Subcutaneous abdominal adipose tissue (tissue), 5 donors: ENCODE data around the gene TTLL11.
"Not testable (repeated sequence)": the region's sequence is repeated elsewhere in the genome, so short reads cannot be mapped to it uniquely, and the experiment has no call there.

Source experiments
- H3K27ac ChIP-seq: one replicate; pipeline ENCODE4 v1.7.0; 2013; ENCODE audit warnings: low read depth, mild to moderate bottlenecking, inconsistent platforms, low read length, moderate library complexity
- H3K27me3 ChIP-seq, 5 donors: one replicate each; pipeline ENCODE4 v1.7.0; 2013; ENCODE audit warnings: low read length in 5 of 5, inconsistent platforms in 1 of 5; ENCODE audit not compliant: control insufficient read depth in 5 of 5, insufficient read depth in 4 of 5
- H3K36me3 ChIP-seq, 5 donors: one replicate each; pipeline ENCODE4 v1.7.0; 2013; ENCODE audit warnings: low read length in 5 of 5; ENCODE audit not compliant: control insufficient read depth in 5 of 5, insufficient read depth in 5 of 5
- H3K4me1 ChIP-seq, 5 donors: one replicate each; pipeline ENCODE4 v1.7.0; 2013; ENCODE audit warnings: low read length in 5 of 5, mild to moderate bottlenecking in 3 of 5, moderate library complexity in 1 of 5; ENCODE audit not compliant: control insufficient read depth in 5 of 5, insufficient read depth in 5 of 5
- H3K4me3 ChIP-seq, 5 donors: one replicate each; pipeline ENCODE4 v1.7.0; 2013; ENCODE audit warnings: low read length in 5 of 5, low read depth in 1 of 5
- H3K9ac ChIP-seq, 5 donors: one replicate each; pipeline ENCODE4 v1.7.0; 2013; ENCODE audit warnings: low read length in 5 of 5, mild to moderate bottlenecking in 4 of 5, moderate library complexity in 3 of 5
- H3K9me3 ChIP-seq, 5 donors: one replicate each; pipeline ENCODE4 v1.7.0; 2013; ENCODE audit warnings: low read length in 5 of 5; ENCODE audit not compliant: control insufficient read depth in 5 of 5
- donor health status: healthy.
- donor health status: healthy.
- donor health status: healthy.
- donor health status: healthy.
- donor health status: healthy.

Gene TTLL11

DNA sequence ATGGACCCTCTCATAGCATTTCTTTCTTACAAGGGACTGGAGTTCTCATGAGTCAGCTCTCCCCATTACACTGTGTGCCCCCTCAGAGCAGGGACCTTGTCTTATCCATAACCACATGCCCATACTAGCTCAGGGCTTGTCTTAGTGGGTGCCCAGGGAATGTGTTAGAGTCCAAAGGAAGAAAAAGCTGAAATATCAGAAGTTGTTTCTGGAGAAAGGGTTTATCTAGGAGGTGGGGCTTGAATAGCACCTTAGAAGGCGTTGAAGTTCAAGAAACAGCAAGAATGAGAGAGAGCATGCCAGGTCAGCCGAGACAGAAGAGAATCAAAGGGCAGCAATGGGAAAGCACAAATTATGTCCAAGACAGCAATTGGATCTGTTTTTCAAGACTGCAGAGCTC lies 109.4 kb downstream of the TTLL11 start:
- no peak overlapping the region for H3K4me3 ChIP-seq
- H3K27ac ChIP-seq, result no peak overlapping the region
- H3K9ac ChIP-seq, result no peak overlapping the region
- H3K27me3 ChIP-seq, result no peaks in the 10 kb centered on the region
- H3K4me1 ChIP-seq, result peaks cover 0 to 4% (median 0%) of the 10 kb centered on the region in 5 donors
- peaks cover 0 to 13% (median 6%) of the 10 kb centered on the region in 5 donors for H3K9me3 ChIP-seq
- H3K36me3 ChIP-seq, result peaks cover 0 to 2% (median 0%) of the 10 kb centered on the region in 5 donors

GRCh38 chr9:121981118-121981883 lies 111.8 kb downstream of the TTLL11 start:
- H3K9me3 ChIP-seq, result peaks cover 0 to 13% (median 6%) of the 10 kb centered on the region in 5 donors
- H3K27me3 ChIP-seq, result no peaks in the 10 kb centered on the region
- no peak overlapping the region for H3K9ac ChIP-seq
- H3K4me1 ChIP-seq, result peaks cover 0 to 4% (median 0%) of the 10 kb centered on the region in 5 donors
- H3K27ac ChIP-seq, result no peak overlapping the region
- peaks cover 0 to 2% (median 0%) of the 10 kb centered on the region in 5 donors for H3K36me3 ChIP-seq
- H3K4me3 ChIP-seq, result no peak overlapping the region

- H3K9me3 ChIP-seq, result peaks cover 0 to 13% (median 6%) of the 10 kb centered on the region in 5 donors
- H3K9ac ChIP-seq, H3K36me3 ChIP-seq, H3K27me3 ChIP-seq, H3K4me1 ChIP-seq, H3K4me3 ChIP-seq, H3K27ac ChIP-seq: not testable (repeated sequence)
These were observed 112.4 kb downstream of the TTLL11 start for GRCh38 chr9:121980665-121981064.

DNA sequence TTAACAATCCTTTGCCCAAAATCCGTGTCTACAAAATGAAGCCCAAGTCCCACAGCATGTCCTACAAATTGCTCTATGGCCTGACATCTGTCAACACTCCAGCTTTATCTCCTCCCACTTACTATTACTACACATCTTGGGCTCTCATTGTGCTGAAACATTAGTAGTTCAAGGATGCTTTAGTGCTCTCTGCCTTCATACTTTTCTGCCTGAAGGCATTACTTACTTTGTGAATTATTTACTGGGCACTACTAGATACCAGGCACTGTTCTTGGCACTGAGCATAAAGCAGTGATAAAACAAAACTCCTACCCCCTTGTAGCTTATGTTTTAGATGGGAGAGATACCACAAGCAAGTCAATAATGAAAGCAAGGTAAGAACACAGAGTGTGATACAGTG lies 113.4 kb downstream of the TTLL11 start:
- H3K36me3 ChIP-seq, result peaks cover 0 to 2% (median 0%) of the 10 kb centered on the region in 5 donors
- peaks cover 0 to 13% (median 6%) of the 10 kb centered on the region in 5 donors for H3K9me3 ChIP-seq
- no peak overlapping the region for H3K27ac ChIP-seq
- H3K4me3 ChIP-seq, result no peak overlapping the region
- no peak overlapping the region for H3K9ac ChIP-seq
- H3K27me3 ChIP-seq, result no peaks in the 10 kb centered on the region
- H3K4me1 ChIP-seq, result peaks cover 0 to 2% (median 0%) of the 10 kb centered on the region in 5 donors

- peaks cover 0 to 13% (median 3%) of the 10 kb centered on the region in 5 donors for H3K9me3 ChIP-seq
- no peaks in the 10 kb centered on the region for H3K4me1 ChIP-seq
- H3K27me3 ChIP-seq, result no peaks in the 10 kb centered on the region
- no peak overlapping the region for H3K27ac ChIP-seq
- no peak overlapping the region for H3K4me3 ChIP-seq
- H3K9ac ChIP-seq, result no peak overlapping the region
- peaks cover 0 to 7% (median 2%) of the 10 kb centered on the region in 5 donors for H3K36me3 ChIP-seq
These were observed 116.4 kb downstream of the TTLL11 start for GRCh38 chr9:121976751-121977150.

GRCh38 chr9:121975801-121976277 lies 117.3 kb downstream of the TTLL11 start:
- H3K27me3 ChIP-seq, result no peaks in the 10 kb centered on the region
- H3K9ac ChIP-seq, result no peak overlapping the region
- no peak overlapping the region for H3K4me3 ChIP-seq
- no peak overlapping the region for H3K27ac ChIP-seq
- H3K9me3 ChIP-seq, result peaks cover 0 to 5% (median 0%) of the 10 kb centered on the region in 5 donors
- peaks cover 0 to 7% (median 2%) of the 10 kb centered on the region in 5 donors for H3K36me3 ChIP-seq
- H3K4me1 ChIP-seq, result no peaks in the 10 kb centered on the region

DNA sequence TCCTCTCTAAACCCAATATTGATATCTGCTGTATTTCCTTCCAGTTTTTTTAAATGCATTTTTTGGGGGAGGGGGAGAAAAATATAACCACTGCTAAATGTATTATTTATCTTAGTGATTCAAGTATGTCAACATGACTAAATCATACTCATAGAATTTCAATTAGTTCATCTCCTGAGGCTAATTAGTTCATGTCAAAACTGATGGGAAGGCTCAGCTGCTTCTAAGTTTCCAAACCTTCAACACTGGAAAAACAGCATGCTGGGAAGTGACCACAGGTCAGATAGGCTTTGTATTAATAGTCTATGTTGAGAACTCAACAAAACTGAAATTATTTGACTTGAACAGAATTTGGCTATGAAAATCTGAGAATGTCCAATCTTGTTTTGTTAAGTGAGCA lies 118.7 kb downstream of the TTLL11 start:
- no peaks in the 10 kb centered on the region for H3K27me3 ChIP-seq
- H3K4me1 ChIP-seq, result no peaks in the 10 kb centered on the region
- H3K9me3 ChIP-seq, result no peaks in the 10 kb centered on the region
- no peak overlapping the region for H3K4me3 ChIP-seq
- no peak overlapping the region for H3K9ac ChIP-seq
- peaks cover 0 to 7% (median 3%) of the 10 kb centered on the region in 5 donors for H3K36me3 ChIP-seq
- no peak overlapping the region for H3K27ac ChIP-seq

GRCh38 chr9:121972501-121972981 lies 120.6 kb downstream of the TTLL11 start:
- Histone ChIP-seq H3K4me1 (no peaks in the 10 kb centered on the region), H3K4me3 (no peak overlapping the region), H3K36me3 (peaks cover 0 to 7% (median 4%) of the 10 kb centered on the region in 5 donors), H3K9me3 (no peaks in the 10 kb centered on the region), H3K9ac (no peak overlapping the region), H3K27me3 (no peaks in the 10 kb centered on the region), H3K27ac (no peak overlapping the region)

GRCh38 chr9:121968056-121968455 lies 125.1 kb downstream of the TTLL11 start:
- Histone ChIP-seq H3K27me3 (no peaks in the 10 kb centered on the region), H3K4me3 (no peak overlapping the region), H3K4me1 (no peaks in the 10 kb centered on the region), H3K36me3 (peaks cover 0 to 5% (median 4%) of the 10 kb centered on the region in 5 donors), H3K9ac (no peak overlapping the region), H3K9me3 (no peaks in the 10 kb centered on the region), H3K27ac (no peak overlapping the region)

DNA sequence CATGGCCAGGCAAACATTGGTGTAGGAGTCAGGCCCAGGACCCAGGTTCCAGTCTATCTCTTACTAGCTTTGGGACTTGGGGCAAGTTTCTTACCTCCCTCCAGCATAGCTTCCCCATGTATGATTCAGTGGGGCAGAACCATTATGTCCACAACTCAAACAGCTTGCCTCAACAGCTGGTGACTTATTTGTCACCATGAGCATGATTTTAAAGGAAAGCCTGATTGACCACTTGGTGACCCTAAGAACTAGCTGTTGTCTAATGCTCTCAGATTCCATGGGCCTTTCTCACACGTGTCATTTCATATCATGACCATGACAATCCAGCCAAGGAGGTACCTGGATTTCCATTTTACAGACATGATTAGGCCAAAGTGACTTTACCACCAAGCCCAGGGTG lies 126.4 kb downstream of the TTLL11 start:
- peaks cover 0 to 4% (median 0%) of the 10 kb centered on the region in 5 donors for H3K36me3 ChIP-seq
- H3K4me1 ChIP-seq, result no peaks in the 10 kb centered on the region
- no peak overlapping the region for H3K27ac ChIP-seq
- no peaks in the 10 kb centered on the region for H3K9me3 ChIP-seq
- H3K9ac ChIP-seq, result no peak overlapping the region
- no peak overlapping the region for H3K4me3 ChIP-seq
- H3K27me3 ChIP-seq, result no peaks in the 10 kb centered on the region
